Measurements from ENCODE around the gene TOM1L2. TPM values are rescaled to one million over a fixed set of nuclear protein-coding genes. Genes with fewer than 3 reads are reported as not detected.

Gene TOM1L2
- total RNA-seq, 1 experiment from 2014 or later = 6.4 TPM

- H3K4me2 ChIP-seq (ENCODE audit: low read depth, low read length, poor library complexity, severe bottlenecking) = no peak overlapping the region
- H3K9ac ChIP-seq (ENCODE audit: low read length) = no peak overlapping the region
- H3K9me3 ChIP-seq (ENCODE audit: low read length) = no peaks in the 10 kb centered on the region
- no peaks in the 10 kb centered on the region for H3K36me3 ChIP-seq (ENCODE audit: insufficient read depth, low read length)
- no peak overlapping the region for H3K27ac ChIP-seq (ENCODE audit: low read length)
- no peaks in the 10 kb centered on the region; the same call in 1 of the 2 replicates for H3K27me3 ChIP-seq (ENCODE audit: low read length)
- peaks cover 4% of the 10 kb centered on the region; the same call in 1 of the 2 replicates for H3K4me1 ChIP-seq (ENCODE audit: low read length)
- no peak for DNase-seq
- H3K79me2 ChIP-seq (ENCODE audit: low read length) = no peaks in the 10 kb centered on the region
- no peaks in the 10 kb centered on the region; the same call in 1 of the 2 replicates for H4K20me1 ChIP-seq (ENCODE audit: insufficient read depth, low read depth, low read length)
- no peak overlapping the region for H2AFZ ChIP-seq (ENCODE audit: low read length)
- no peaks in the 10 kb centered on the region for H3K9me2 ChIP-seq (replicated peaks; ENCODE audit: insufficient read depth, low read length)
- no peak overlapping the region for H3K4me3 ChIP-seq (ENCODE audit: low read length)
These were observed 72.7 kb downstream of the TOM1L2 start for GRCh38 chr17:17899486-17899885.

- Histone ChIP-seq H3K27ac (ENCODE audit: low read length) (no peak overlapping the region), H2AFZ (ENCODE audit: low read length) (no peak overlapping the region), H3K9ac (ENCODE audit: low read length) (no peak overlapping the region), H3K79me2 (ENCODE audit: low read length) (no peaks in the 10 kb centered on the region), H4K20me1 (ENCODE audit: insufficient read depth, low read depth, low read length) (no peaks in the 10 kb centered on the region; the same call in 1 of the 2 replicates), H3K9me2 (replicated peaks; ENCODE audit: insufficient read depth, low read length) (no peaks in the 10 kb centered on the region), H3K4me3 (ENCODE audit: low read length) (no peak overlapping the region), H3K4me2 (ENCODE audit: low read depth, low read length, poor library complexity, severe bottlenecking) (no peak overlapping the region), H3K36me3 (ENCODE audit: insufficient read depth, low read length) (no peaks in the 10 kb centered on the region), H3K4me1 (ENCODE audit: low read length) (peaks cover 4% of the 10 kb centered on the region; the same call in 1 of the 2 replicates), H3K27me3 (ENCODE audit: low read length) (no peaks in the 10 kb centered on the region; the same call in 1 of the 2 replicates), H3K9me3 (ENCODE audit: low read length) (no peaks in the 10 kb centered on the region)
- DNase-seq = no peak
These were observed 73.5 kb downstream of the TOM1L2 start for GRCh38 chr17:17898673-17899072.

GRCh38 chr17:17897442-17897841 lies 74.8 kb downstream of the TOM1L2 start:
- H3K27me3 ChIP-seq (ENCODE audit: low read length) = no peaks in the 10 kb centered on the region; the same call in 1 of the 2 replicates
- no peak overlapping the region for H3K4me2 ChIP-seq (ENCODE audit: low read depth, low read length, poor library complexity, severe bottlenecking)
- H3K36me3 ChIP-seq (ENCODE audit: insufficient read depth, low read length) = no peaks in the 10 kb centered on the region
- no peak overlapping the region for H3K9ac ChIP-seq (ENCODE audit: low read length)
- DNase-seq = no peak
- H2AFZ ChIP-seq (ENCODE audit: low read length) = no peak overlapping the region
- no peaks in the 10 kb centered on the region for H3K79me2 ChIP-seq (ENCODE audit: low read length)
- no peak overlapping the region for H3K4me3 ChIP-seq (ENCODE audit: low read length)
- H3K9me3 ChIP-seq (ENCODE audit: low read length) = no peaks in the 10 kb centered on the region
- no peaks in the 10 kb centered on the region; the same call in 1 of the 2 replicates for H4K20me1 ChIP-seq (ENCODE audit: insufficient read depth, low read depth, low read length)
- H3K27ac ChIP-seq (ENCODE audit: low read length) = no peak overlapping the region
- no peaks in the 10 kb centered on the region for H3K9me2 ChIP-seq (replicated peaks; ENCODE audit: insufficient read depth, low read length)
- peaks cover 4% of the 10 kb centered on the region; the same call in 1 of the 2 replicates for H3K4me1 ChIP-seq (ENCODE audit: low read length)

GRCh38 chr17:17896746-17897145 lies 75.5 kb downstream of the TOM1L2 start:
- Histone ChIP-seq H4K20me1 (ENCODE audit: insufficient read depth, low read depth, low read length) (no peaks in the 10 kb centered on the region; the same call in 1 of the 2 replicates), H3K9ac (ENCODE audit: low read length) (no peak overlapping the region), H3K9me2 (replicated peaks; ENCODE audit: insufficient read depth, low read length) (no peaks in the 10 kb centered on the region), H3K9me3 (ENCODE audit: low read length) (no peaks in the 10 kb centered on the region), H2AFZ (ENCODE audit: low read length) (no peak overlapping the region), H3K27me3 (ENCODE audit: low read length) (no peaks in the 10 kb centered on the region; the same call in 1 of the 2 replicates), H3K4me2 (ENCODE audit: low read depth, low read length, poor library complexity, severe bottlenecking) (no peak overlapping the region), H3K4me1 (ENCODE audit: low read length) (peaks cover 4% of the 10 kb centered on the region; the same call in 1 of the 2 replicates), H3K27ac (ENCODE audit: low read length) (no peak overlapping the region), H3K4me3 (ENCODE audit: low read length) (no peak overlapping the region), H3K79me2 (ENCODE audit: low read length) (no peaks in the 10 kb centered on the region), H3K36me3 (ENCODE audit: insufficient read depth, low read length) (no peaks in the 10 kb centered on the region)
- DNase-seq = no peak

DNA sequence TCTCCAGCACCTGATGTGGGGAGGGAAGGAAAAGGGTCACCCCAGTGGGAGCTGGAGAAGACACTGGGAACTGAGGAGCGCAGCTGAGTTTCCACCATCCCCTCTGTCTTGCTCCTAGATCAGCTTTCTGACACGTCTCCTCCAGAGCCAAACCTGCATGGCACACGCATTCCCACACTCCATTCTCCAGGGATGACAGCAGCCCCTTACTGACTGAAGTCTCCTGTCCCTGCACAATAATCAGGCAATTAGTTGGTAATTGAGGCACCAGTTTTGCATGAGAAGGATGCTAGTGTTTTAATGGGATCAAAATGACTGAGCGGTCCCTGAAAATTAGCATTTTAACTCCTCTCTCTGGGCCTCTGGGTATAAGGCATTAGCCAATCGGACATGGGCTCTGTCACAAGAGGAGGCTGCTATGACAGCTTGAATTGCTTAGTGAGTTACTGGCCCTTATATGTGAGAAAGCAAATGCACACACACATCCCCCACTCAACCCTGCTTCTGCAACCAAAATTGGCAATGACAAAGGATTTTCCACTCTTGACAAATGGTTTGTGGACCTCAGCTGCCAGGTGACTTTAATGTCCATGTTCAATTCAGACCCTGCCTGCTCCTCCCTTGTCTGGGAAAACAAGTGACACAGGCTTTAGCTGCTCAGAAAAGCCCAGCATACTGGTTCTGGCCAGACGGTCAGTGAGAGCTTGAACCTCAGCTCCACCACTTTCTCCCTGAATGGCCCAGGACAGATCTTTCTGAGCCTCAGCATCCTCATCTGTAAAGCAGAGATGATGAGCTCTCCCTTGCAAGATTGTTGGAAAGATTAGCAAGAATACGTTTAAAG lies 78.2 kb downstream of the TOM1L2 start:
- H3K36me3 ChIP-seq (ENCODE audit: insufficient read depth, low read length) = no peaks in the 10 kb centered on the region
- H3K4me1 ChIP-seq (ENCODE audit: low read length) = peaks cover 26% of the 10 kb centered on the region
- no peak overlapping the region for H3K4me2 ChIP-seq (ENCODE audit: low read depth, low read length, poor library complexity, severe bottlenecking)
- H3K9me3 ChIP-seq (ENCODE audit: low read length) = no peaks in the 10 kb centered on the region
- no peak overlapping the region for H3K27ac ChIP-seq (ENCODE audit: low read length)
- no peaks in the 10 kb centered on the region; the same call in 1 of the 2 replicates for H3K27me3 ChIP-seq (ENCODE audit: low read length)
- H3K9ac ChIP-seq (ENCODE audit: low read length) = no peak overlapping the region
- no peak overlapping the region for H2AFZ ChIP-seq (ENCODE audit: low read length)
- no peak for DNase-seq
- H4K20me1 ChIP-seq (ENCODE audit: insufficient read depth, low read depth, low read length) = no peaks in the 10 kb centered on the region; the same call in 1 of the 2 replicates
- no peak overlapping the region for H3K4me3 ChIP-seq (ENCODE audit: low read length)
- H3K9me2 ChIP-seq (replicated peaks; ENCODE audit: insufficient read depth, low read length) = no peaks in the 10 kb centered on the region
- H3K79me2 ChIP-seq (ENCODE audit: low read length) = no peaks in the 10 kb centered on the region

DNA sequence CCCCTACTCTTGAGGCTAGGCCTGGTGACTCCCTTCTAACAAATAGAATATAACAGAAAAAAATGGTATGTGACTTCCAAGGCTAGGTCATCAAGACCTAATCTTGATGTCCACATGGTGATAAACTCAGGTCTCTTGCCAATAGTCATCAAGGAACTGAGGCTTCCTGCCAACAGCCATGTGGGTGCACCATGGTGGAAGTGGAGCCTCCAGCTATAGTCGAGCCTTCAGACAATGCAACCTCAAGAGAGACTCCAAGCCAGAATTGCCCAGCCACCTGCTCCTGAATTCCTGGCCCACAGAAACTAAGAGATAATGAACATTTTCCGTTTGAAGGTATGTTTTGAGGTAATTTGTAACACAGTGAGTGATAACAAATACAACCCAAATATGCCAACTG lies 79.5 kb downstream of the TOM1L2 start:
- Histone ChIP-seq H4K20me1 (ENCODE audit: insufficient read depth, low read depth, low read length) (peaks cover under 1% of the 10 kb centered on the region; the same call in 1 of the 2 replicates), H3K36me3 (ENCODE audit: insufficient read depth, low read length) (no peaks in the 10 kb centered on the region), H3K4me3 (ENCODE audit: low read length) (no peak overlapping the region), H3K4me2 (ENCODE audit: low read depth, low read length, poor library complexity, severe bottlenecking) (no peak overlapping the region), H3K27ac (ENCODE audit: low read length) (no peak overlapping the region), H3K9me3 (ENCODE audit: low read length) (no peaks in the 10 kb centered on the region), H3K79me2 (ENCODE audit: low read length) (no peaks in the 10 kb centered on the region), H3K9ac (ENCODE audit: low read length) (no peak overlapping the region), H3K9me2 (replicated peaks; ENCODE audit: insufficient read depth, low read length) (no peaks in the 10 kb centered on the region), H2AFZ (ENCODE audit: low read length) (no peak overlapping the region), H3K4me1 (ENCODE audit: low read length) (peaks cover 39% of the 10 kb centered on the region), H3K27me3 (ENCODE audit: low read length) (no peaks in the 10 kb centered on the region)
- DNase-seq = no peak

GRCh38 chr17:17892009-17892408 lies 80.2 kb downstream of the TOM1L2 start:
- peaks cover 37% of the 10 kb centered on the region for H3K4me1 ChIP-seq (ENCODE audit: low read length)
- peaks cover 4% of the 10 kb centered on the region; the same call in 1 of the 2 replicates for H4K20me1 ChIP-seq (ENCODE audit: insufficient read depth, low read depth, low read length)
- H3K36me3 ChIP-seq (ENCODE audit: insufficient read depth, low read length) = no peaks in the 10 kb centered on the region
- H3K27me3 ChIP-seq (ENCODE audit: low read length) = no peaks in the 10 kb centered on the region
- H3K4me3 ChIP-seq (ENCODE audit: low read length) = no peak overlapping the region
- no peak overlapping the region for H3K4me2 ChIP-seq (ENCODE audit: low read depth, low read length, poor library complexity, severe bottlenecking)
- no peak overlapping the region for H3K9ac ChIP-seq (ENCODE audit: low read length)
- H3K9me3 ChIP-seq (ENCODE audit: low read length) = no peaks in the 10 kb centered on the region
- no peaks in the 10 kb centered on the region for H3K9me2 ChIP-seq (replicated peaks; ENCODE audit: insufficient read depth, low read length)
- no peak overlapping the region for H2AFZ ChIP-seq (ENCODE audit: low read length)
- H3K79me2 ChIP-seq (ENCODE audit: low read length) = no peaks in the 10 kb centered on the region
- no peak for DNase-seq
- H3K27ac ChIP-seq (ENCODE audit: low read length) = no peak overlapping the region
